T-helper 9 cell (primary cell): ENCODE data around the gene GNG8.

Source experiments
- DNase-seq: peaks from one replicate; pipeline ENCODE4 v3.0.0-alpha.2; 2020

The GNG8 gene

DNA sequence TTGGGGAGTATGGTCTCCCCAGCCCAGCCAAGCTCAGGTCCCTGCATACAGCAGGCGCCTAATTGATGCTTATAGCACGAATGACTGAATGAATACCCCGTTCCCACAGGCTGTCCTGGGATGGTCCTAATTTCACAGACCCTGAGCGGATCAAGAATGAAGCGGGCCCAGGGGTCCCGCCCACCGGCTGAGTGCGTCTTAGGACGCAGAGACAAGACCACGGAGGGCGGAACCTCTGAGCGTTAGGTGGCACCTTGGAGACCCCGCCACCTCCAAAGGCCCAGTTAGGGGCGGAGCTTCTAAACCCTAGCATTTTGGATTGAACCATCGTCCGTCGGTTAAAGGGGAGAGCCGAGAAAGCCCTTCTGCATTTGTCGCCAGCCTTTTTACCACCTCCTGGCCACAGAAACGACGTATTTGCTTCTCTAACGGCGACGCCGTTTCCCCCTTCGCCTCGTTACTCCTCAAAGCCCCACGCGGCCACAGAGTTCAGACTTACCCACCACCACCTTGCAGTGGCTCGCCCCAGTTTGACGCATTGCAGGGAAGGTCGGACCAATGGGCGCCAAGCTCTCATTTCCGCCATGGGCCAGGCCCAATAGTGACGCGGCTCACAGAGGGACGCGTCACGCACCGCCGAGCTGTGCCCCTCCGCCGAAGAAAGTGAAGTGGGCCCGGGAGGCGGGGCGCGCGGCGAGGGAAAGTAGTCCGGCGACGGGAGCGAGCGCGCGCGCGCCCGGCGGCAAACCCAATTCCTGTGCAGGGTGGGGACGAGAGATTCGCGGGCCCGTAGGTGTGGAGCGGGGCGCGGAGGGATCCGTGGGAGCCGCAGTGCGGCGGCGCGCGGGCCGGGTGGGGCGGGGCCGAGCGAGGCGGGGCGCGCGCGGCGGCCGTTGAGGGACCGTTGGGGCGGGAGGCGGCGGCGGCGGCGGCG, 35.4 kb downstream of the GNG8 start:
- DNase-seq = peak; percentile 96

DNA sequence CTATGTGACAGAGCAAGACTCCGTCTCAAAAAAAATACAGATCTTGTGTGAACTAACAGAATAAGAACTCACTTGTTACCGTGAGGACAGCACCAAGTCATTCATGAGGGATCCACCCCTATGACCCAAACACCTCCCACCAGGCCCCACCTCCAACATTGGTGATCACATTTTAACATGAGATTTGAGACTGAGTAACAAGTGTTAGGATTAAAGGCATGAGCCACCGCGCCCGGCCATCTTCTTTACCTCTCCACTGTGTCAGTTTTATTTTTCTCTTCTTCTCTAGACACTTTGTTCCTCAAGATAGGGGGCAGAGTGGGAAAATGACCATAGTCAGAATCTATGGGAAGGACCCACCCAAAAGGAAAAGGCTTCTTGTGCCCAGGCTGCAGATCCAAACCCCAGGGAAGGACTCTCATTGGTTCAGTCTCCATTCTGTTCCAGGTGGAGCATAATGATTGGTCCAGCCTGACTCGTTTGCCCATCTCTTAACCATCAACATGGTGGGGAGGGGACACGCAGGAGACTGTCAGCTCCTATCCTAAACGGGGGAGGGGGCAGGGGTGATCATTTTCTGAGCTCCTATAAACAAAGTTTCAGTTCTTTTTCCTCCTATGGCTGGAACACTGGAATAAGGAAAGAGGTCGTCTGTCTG, 36.2 kb downstream of the GNG8 start:
- DNase-seq = no peak

DNA sequence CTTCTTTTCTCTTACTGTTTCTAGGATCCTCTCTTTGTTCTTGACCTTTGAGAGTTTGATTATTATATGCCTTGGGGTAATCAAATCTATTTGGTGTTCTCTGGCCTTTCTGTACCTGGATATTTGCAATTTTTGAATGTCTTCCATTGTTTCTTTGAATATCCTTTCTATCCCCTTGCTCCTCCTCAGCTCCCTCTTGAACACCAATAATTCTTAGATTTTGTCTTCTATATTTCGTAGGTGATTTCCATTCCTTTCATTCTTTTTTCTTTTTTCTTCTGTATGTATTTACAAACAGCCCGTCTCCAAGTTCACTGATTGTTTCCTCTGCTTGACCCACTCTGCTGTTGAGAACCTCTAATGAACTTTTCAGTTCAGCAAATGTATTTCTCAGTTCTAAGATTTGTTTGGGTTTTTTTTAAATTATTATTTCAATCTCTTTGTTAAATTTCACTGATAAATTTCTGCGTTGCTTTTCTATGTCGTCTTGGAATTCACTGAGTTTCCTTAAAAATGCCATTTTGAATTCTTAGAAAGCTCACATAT, 37.6 kb downstream of the GNG8 start:
- no peak for DNase-seq

DNA sequence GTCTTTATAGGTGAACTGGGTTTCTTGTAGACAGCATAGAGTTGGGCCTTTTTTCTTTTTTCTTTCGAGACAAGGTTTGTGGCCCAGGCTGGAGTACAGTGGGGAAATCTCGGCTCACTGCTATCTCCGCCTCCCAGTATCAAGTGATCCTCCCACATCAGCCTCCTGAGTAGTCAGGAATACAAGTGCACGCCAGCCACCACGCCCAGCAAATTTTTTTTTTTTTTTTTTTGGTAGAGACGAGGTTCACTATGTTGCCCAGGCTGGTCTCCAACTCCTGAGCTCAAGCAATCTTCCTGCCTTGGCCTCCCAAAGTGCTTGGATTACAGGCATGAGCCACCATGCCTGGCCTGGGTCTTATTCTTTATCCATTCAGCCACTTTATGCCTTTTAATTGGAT, 40.0 kb downstream of the GNG8 start:
- DNase-seq = no peak

GRCh38 chr19:46591870-46592269, 44.1 kb downstream of the GNG8 start:
- no peak for DNase-seq

DNA sequence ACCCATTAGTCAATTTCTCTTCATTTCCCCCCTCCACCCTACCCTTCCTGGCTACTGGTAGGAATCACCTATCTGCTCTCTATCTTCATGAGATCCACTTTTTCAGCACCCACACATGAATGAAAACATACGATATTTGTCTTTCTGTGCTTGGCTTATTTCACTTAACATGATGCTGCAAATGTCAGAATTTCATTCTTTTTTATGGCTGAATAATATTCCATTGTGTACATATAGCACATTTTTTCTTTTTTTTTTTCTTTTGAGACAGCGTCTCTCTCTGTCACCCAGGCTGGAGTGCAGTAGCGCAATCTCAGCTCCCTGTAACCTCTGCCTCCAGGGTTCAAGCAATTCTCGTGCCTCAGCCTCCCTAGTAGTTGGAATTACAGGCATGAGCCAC, 44.7 kb downstream of the GNG8 start:
- DNase-seq = no peak

DNA sequence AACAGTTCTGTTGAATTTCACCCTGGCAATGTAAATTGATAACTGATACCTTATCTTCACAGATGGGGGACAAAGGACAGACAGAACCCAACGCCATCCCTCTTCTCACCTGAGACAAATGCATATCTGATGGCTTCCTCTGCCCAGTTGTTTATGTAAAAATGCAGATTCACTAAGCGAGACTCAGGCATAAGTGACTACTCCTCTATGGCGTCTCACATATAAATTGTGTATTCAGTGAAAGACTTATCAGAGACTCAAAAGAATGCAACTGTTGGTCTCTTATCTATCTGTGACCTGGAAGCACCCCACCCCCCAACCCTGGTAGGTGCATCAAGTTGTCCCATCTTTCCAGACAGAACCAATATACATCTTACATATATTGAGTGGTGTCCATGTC, 48.1 kb downstream of the GNG8 start:
- no peak for DNase-seq

- DNase-seq = no peak
These were observed 49.7 kb downstream of the GNG8 start for GRCh38 chr19:46586294-46586693.

DNA sequence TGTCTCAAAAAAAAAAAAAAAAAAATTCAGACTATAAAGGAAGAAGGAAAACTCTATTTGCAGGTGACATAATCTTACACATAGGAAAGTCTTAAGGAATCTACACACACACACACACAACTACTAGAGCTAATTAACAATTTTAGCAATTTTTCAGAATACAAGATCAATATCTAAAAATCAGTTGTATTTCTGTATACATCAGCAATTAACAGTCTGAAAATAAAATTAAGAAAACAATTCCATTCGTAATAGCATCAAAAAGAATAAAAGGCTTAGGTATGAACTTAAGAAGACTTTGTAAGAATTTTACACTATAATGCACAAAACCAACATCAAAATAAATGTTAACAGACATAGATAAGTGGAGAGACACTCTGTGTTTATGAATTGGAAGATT, 50.5 kb downstream of the GNG8 start:
- no peak for DNase-seq
